Activated CD4-positive, alpha-beta T cell treated with anti-CD3 and anti-CD28 coated beads, Interleukin-2, amount 10 ng/mL, durations not matched to agents 24 days and 14 days (primary cell): ENCODE data around the gene ACAN. TPM values are rescaled to one million over a fixed set of nuclear protein-coding genes. Genes with fewer than 3 reads are reported as not detected.

Experiments
- total RNA-seq: library from RNA; stranded (reverse); gene quantifications from 2 replicates; pipeline ENCODE4 v1.2.3, GENCODE V29; 2022

ACAN gene
- total RNA-seq, 1 donor from 2014 or later, result not detected

Other genes starting within 250 kb of the ACAN start
- 72.4 and 75.7 TPM in 2 replicates for gene AEN, start 182.1 kb upstream of the ACAN start, total RNA-seq
- gene ISG20, start 164.4 kb upstream of the ACAN start, total RNA-seq, result 33.9 and 35.5 TPM in 2 replicates
- 76.6 and 77.0 TPM in 2 replicates for gene HAPLN3, start 92.1 kb downstream of the ACAN start, total RNA-seq
- 7.3 and 10.6 TPM in 2 replicates for gene MFGE8, start 109.9 kb downstream of the ACAN start, total RNA-seq